Iris pigment epithelial cell (primary cell): ENCODE measurements around the gene NTF3.
"Not testable (repeated sequence)": the region's sequence is repeated elsewhere in the genome, so short reads cannot be mapped to it uniquely, and the experiment has no call there.

Source experiments
- DNase-seq: peaks from one replicate; pipeline ENCODE4 v3.0.0-alpha.2; 2011; ENCODE audit warnings: low read depth

The NTF3 gene

GRCh38 chr12:5534426-5535199 is 102.7 kb downstream of the NTF3 start:
- DNase-seq, result no peak

GRCh38 chr12:5535541-5535940 is 103.6 kb downstream of the NTF3 start:
- no peak for DNase-seq

- not testable (repeated sequence) for DNase-seq
Measured at GRCh38 chr12:5537026-5537615, 105.2 kb downstream of the NTF3 start.

- no peak for DNase-seq
Measured at GRCh38 chr12:5537771-5538170, 105.9 kb downstream of the NTF3 start.
